Fibroblast of villous mesenchyme (primary cell): Measurements from ENCODE around the gene BCAN. TPM values are rescaled to one million over a fixed set of nuclear protein-coding genes. Genes with fewer than 3 reads are reported as not detected.

Source experiments
- DNase-seq: peaks from one replicate; pipeline ENCODE4 v3.0.0-alpha.2; 2010; ENCODE audit warnings: low read depth
- H3K4me3 ChIP-seq: 2 replicates; pipeline ENCODE4 v1.5.1; 2011; ENCODE audit warnings: low read depth, mild to moderate bottlenecking, low read length
- CTCF ChIP-seq: IDR thresholded peaks from 2 replicates; pipeline ENCODE4 v1.5.1; 2012; ENCODE audit warnings: low read depth, mild to moderate bottlenecking, low read length; ENCODE audit not compliant: insufficient read depth
- total RNA-seq: library from RNA; depleted of rRNA; stranded (reverse); fragments of >200 nt; gene quantifications from 2 replicates; pipeline ENCODE4 v1.2.3, GENCODE V29; 2012

Gene BCAN
- total RNA-seq, 1 donor, result not detected

DNA sequence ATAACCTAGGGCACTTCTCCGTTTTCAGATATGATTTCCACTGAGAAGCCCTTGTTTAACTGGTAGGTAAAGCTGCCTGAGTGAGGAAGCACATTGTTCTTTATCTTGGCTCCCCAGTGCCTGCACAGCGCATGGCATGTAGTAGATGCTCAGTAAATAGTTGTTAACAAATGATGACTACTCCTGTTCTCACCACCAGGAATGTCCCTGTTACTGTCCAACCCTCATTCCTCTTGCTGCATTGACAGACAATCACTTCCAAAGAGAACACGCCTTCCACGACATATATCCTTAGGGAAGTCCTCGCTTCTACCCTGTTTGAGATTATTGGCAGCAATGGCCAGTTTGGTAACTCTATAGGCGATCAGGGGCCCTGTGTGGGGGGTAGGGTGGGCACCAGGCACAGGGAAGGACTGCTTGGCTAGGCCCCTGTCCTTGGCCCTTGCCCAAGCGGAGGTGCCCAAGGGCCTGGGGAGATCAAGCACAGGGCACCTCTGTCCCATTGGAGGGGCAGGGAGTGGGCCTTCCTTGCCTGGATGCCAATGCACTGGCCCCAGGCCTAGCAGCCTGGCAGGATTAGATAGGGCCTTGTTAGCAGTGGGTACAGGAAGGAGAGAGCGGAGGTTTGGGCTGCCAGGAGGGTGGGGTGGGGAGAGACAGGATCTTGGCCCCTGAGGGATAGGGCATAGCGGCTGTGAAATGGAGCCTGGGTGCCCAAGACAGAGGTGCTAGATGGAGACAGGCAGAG is 25.1 kb downstream of the BCAN start:
- H3K4me3 ChIP-seq, result no peak overlapping the region
- TF ChIP-seq CTCF, result no peak
- no peak for DNase-seq

DNA sequence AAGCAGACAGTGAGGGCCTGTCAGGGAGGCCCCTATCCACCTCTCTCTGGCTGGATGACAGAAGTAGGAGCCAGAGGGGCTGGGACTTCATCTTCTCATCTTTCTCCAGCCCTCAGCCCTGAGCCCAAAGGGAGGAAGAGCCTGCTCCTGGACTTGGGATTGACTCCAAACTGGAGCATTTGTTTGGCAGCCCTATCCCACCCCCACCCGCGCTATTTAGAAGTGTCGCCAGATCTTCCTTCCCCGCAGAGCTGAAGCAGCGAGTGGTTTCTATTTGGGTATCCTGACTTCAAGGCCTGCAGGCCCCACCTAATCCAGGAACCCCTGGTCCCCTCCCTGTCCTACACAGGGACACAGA is 25.7 kb downstream of the BCAN start:
- H3K4me3 ChIP-seq, result no peak overlapping the region
- TF ChIP-seq CTCF, result no peak
- DNase-seq, result no peak

DNA sequence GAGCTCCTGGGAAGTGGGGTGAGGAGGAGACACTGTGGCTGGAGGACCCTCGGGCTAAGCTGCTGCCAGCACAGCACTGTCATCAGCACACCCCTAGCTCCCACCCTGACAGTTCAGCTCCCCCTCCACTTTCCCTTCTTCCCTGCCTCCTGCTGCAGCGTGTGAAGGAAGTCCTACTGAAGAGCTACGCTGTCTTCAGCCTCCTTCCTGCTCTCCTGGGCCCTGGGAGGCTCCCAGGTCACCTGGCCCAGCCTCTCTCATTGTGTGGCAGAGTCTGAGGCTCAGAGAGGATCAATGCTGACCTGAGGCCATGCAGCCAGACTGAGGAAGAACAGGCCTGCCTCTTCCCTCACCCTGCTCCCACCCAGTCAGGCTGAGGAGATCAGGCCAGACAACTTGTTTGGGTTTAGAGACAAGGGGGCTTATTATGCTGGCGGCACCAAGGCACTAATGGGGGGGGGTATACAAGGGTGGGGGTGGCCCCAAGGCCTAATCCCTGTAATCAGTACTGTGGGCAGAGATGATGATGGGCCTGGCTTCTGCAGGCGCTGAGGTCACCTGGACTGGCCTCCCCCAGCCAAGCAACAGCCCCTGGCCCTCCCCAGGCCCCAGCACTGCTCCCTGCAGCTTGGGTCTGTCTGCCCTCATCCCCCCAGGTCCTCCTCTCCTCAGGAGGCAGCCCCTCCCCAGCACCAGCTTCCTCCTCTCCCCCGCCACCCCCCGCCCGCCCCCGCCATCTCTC is 26.2 kb downstream of the BCAN start:
- DNase-seq, result no peak
- no peak overlapping the region for H3K4me3 ChIP-seq
- TF ChIP-seq CTCF, result no peak

DNA sequence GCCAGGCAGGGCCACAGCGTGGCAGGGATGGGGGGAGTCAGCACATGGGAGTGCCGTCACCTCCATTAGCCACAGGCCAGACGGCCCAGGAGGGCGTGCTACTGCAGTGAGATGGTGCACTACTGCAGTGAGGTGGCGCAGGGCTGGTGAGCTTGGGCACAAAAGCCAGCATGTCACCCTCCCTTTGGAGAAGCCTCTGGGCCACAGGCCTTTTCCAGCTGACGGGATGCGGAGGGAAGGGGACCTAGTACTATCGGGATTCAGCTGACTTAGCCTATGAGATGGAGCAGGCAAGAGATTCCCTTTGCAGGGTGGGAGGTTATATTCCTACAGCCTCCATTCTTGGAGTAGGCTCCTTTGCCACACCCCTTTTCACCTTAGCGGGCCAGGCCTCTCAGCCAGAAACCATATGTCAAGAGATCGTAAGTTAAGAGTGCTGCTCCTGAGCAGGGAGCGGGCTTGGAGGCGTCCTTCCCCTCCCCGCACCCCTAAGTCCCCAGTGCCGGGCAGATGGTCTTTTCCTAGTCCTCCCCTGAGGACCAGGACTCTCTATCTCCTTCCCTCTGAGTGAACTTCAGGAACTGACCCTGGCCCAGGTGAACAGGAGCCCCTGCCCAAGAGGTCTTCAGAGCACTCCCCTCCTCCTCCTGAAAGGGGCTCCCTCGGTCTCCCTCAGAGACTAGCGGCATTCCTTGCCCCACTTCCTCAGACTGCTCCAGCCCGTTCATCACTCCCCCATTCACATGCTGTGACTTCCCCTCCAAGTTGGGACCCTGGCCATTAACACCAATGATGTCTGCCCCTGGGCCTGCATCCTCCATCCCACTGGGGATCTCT is 27.1 kb downstream of the BCAN start:
- TF ChIP-seq CTCF, result no peak
- no peak for DNase-seq

DNA sequence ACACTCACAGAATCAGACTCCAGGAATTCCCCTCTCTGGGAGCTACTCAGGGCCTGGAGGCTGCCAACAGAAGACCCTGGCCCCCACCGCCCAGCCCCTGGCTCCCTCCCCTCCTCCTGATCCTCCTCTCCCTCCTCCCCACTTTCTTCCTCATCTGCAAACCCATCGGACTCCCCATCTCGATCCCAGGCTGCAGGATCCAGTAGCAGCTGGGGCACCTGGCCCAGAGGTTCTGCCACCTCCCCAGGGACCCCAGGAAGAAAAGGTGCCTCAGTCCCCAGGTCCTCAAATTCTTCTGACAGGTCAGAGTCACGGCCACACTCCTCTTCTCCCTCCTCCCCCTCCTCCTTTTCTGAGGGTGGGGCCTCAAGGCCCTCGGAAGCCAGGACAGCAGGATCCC is 27.9 kb downstream of the BCAN start:
- no peak for DNase-seq
- TF ChIP-seq CTCF, result no peak

More for the DNA sequence above, 27.1 kb downstream of the BCAN start:
- H3K4me3 ChIP-seq, result no peak overlapping the region

GRCh38 chr1:156670359-156670758 is 28.4 kb downstream of the BCAN start:
- DNase-seq, result no peak
- no peak for TF ChIP-seq CTCF
- H3K4me3 ChIP-seq, result no peak overlapping the region

More for the DNA sequence above, 27.9 kb downstream of the BCAN start:
- H3K4me3 ChIP-seq, result no peak overlapping the region
